HFFc6 (cell line): ENCODE results near the gene RPRD1A. TPM values are rescaled to one million over a fixed set of nuclear protein-coding genes. Genes with fewer than 3 reads are reported as not detected.
"Not testable (repeated sequence)": the region's sequence is repeated elsewhere in the genome, so short reads cannot be mapped to it uniquely, and the experiment has no call there.

ENCODE experiments used
- DNase-seq: peaks from one replicate; pipeline ENCODE4 v3.0.0-alpha.2; 2018
- H3K27ac Mint-ChIP-seq: 2 replicates; pipeline ENCODE4 v1.8.0; 2020; ENCODE audit warnings: mild to moderate bottlenecking, mixed read lengths
- H3K27me3 Mint-ChIP-seq: 2 replicates; pipeline ENCODE4 v1.8.0; 2021; ENCODE audit warnings: mild to moderate bottlenecking, moderate library complexity, mixed read lengths; ENCODE audit not compliant: insufficient read depth
- H3K36me3 Mint-ChIP-seq: 2 replicates; pipeline ENCODE4 v1.8.0; 2021; ENCODE audit warnings: low read depth, mixed read lengths
- H3K4me1 Mint-ChIP-seq: 2 replicates; pipeline ENCODE4 v1.8.0; 2020; ENCODE audit warnings: low read depth, mixed read lengths
- H3K4me3 Mint-ChIP-seq: 2 replicates; pipeline ENCODE4 v1.8.0; 2020; ENCODE audit warnings: mild to moderate bottlenecking, moderate library complexity, mixed read lengths
- H3K9me3 Mint-ChIP-seq: 2 replicates; pipeline ENCODE4 v1.8.0; 2020; ENCODE audit warnings: mild to moderate bottlenecking, mixed read lengths
- total RNA-seq, 6 experiments: library from RNA; stranded (reverse); fragmentation: NEBNext Ultra II Directional; extraction: Animal tissue kit (Norgen Biotek cat#: 25700); gene quantifications; 2 replicates in 1 of 6; 3 replicates in 5 of 6; pipeline ENCODE4 v1.2.3, GENCODE V29; 2021
- TF ChIP-seq, protein P1 (sequence below): fragments of 200-600 bp; sonication (generic); IDR thresholded peaks from 2 replicates; pipeline ENCODE4 v1.5.0; 2021; ENCODE audit warnings: antibody characterized with exemption, mild to moderate bottlenecking

The RPRD1A gene
- total RNA-seq, 6 experiments from 2014 or later = 44.6 to 55.1 (median 46.1) TPM

DNA sequence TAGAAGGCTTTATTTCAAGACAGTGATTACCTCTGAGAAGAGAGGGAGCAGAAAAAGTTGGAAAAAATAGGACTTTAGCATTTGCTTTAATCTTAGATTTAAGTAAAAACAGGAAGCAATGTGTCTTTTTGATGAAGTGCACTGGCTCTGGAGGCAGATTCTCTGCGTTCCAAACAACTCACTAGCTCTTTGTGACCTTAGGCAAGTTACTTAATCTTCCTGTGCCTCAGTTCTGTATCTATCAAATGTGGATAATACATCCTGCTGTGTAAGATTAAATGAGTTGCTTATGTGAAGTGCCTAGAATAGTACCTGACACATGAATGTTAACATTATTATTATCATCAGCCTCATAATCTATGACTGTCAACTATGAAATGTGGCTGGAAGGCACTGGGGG, 42.3 kb downstream of the RPRD1A start:
- DNase-seq = peak; percentile 7
- H3K36me3 Mint-ChIP-seq = peaks cover 22% of the 10 kb centered on the region

DNA sequence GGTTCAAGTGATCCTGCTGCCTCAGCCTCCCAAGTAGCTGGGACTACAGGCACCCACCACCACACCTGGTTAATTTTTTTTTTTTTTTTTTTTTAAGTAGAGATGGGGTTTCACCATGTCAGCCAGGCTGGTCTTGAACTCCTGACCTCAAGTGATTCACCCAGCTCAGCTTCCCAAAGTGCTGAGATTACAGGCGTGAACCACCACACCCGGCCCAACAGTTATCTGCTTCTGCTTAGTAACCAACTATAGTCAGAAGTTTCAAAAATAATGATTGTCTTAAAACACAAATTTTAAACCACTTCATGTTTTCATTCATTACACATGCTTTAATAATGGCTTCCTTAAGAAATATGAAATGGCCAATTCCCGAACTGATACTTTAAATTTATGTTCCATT, 43.1 kb downstream of the RPRD1A start:
- H3K9me3 Mint-ChIP-seq, DNase-seq, H3K27me3 Mint-ChIP-seq, H3K4me3 Mint-ChIP-seq: not testable (repeated sequence)
- peaks cover 22% of the 10 kb centered on the region for H3K36me3 Mint-ChIP-seq
- H3K4me1 Mint-ChIP-seq = peaks cover 38% of the 10 kb centered on the region
- peak overlapping the region; percentile 55 for H3K27ac Mint-ChIP-seq

More for the DNA sequence above, 42.3 kb downstream of the RPRD1A start:
- no peaks in the 10 kb centered on the region for H3K9me3 Mint-ChIP-seq
- TF ChIP-seq, protein P1, sequence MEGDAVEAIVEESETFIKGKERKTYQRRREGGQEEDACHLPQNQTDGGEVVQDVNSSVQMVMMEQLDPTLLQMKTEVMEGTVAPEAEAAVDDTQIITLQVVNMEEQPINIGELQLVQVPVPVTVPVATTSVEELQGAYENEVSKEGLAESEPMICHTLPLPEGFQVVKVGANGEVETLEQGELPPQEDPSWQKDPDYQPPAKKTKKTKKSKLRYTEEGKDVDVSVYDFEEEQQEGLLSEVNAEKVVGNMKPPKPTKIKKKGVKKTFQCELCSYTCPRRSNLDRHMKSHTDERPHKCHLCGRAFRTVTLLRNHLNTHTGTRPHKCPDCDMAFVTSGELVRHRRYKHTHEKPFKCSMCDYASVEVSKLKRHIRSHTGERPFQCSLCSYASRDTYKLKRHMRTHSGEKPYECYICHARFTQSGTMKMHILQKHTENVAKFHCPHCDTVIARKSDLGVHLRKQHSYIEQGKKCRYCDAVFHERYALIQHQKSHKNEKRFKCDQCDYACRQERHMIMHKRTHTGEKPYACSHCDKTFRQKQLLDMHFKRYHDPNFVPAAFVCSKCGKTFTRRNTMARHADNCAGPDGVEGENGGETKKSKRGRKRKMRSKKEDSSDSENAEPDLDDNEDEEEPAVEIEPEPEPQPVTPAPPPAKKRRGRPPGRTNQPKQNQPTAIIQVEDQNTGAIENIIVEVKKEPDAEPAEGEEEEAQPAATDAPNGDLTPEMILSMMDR = no peak
- H3K27me3 Mint-ChIP-seq = no peaks in the 10 kb centered on the region
- no peak overlapping the region; the same call in 1 of the 2 replicates for H3K4me3 Mint-ChIP-seq
- peak overlapping the region; percentile 64 for H3K27ac Mint-ChIP-seq
- H3K4me1 Mint-ChIP-seq = peaks cover 38% of the 10 kb centered on the region

DNA sequence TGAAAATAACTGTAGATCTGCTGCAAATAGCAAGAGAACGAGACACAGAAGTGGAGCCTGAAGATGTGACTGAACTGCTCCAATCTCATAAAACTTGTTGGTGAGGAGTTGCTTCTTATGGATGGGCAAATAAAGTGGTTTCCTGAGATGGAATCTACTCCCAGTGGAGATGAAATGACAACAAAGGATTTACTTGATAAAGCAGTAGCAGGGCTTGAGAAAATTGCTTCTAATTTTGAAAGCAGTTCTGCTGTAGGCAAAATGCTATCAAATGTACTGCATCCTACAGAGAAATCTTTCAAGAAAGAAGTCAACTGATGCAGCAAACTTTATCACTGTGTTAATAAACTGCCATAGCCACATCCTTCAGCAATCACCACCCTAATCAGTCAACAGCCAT, 44.0 kb downstream of the RPRD1A start:
- no peak for DNase-seq
- Mint-ChIP-seq H3K4me1 (peaks cover 33% of the 10 kb centered on the region), H3K4me3 (no peak overlapping the region), H3K9me3 (no peaks in the 10 kb centered on the region), H3K36me3 (peaks cover 22% of the 10 kb centered on the region), H3K27ac (peak overlapping the region; percentile 34; the same call in 1 of the 2 replicates), H3K27me3 (no peaks in the 10 kb centered on the region; the same call in 1 of the 2 replicates)
- TF ChIP-seq, protein P1 = no peak

DNA sequence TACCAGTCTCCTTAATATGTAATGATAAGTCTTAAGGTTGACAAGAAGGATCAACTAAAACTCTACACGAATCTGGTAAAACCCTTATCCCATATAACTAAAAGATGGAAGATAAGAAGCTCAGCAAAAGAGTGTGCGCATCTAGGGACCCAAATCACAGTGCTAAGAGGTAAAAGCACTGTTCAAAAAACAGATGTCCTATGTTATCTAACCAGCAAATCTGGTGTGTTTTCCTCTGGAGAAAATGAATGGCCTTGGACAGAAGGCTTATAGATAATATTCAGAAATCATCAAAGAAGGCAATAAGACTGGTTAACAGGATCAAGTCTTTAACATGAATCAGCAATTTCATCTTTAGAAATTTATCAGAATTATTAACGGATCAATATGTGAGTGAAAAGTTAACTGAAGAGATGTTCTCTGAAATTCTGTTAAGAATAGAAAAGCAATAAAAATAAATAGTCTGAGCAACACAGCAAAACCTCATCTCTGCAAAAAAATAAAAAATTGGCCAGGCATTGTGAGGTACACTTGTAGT, 47.1 kb downstream of the RPRD1A start:
- no peak overlapping the region for H3K27ac Mint-ChIP-seq
- H3K4me1 Mint-ChIP-seq = peaks cover 31% of the 10 kb centered on the region
- H3K27me3 Mint-ChIP-seq = no peaks in the 10 kb centered on the region; the same call in 1 of the 2 replicates
- TF ChIP-seq, protein P1 = no peak
- peaks cover 9% of the 10 kb centered on the region for H3K36me3 Mint-ChIP-seq
- no peaks in the 10 kb centered on the region for H3K9me3 Mint-ChIP-seq
- no peak overlapping the region for H3K4me3 Mint-ChIP-seq
- DNase-seq = no peak

DNA sequence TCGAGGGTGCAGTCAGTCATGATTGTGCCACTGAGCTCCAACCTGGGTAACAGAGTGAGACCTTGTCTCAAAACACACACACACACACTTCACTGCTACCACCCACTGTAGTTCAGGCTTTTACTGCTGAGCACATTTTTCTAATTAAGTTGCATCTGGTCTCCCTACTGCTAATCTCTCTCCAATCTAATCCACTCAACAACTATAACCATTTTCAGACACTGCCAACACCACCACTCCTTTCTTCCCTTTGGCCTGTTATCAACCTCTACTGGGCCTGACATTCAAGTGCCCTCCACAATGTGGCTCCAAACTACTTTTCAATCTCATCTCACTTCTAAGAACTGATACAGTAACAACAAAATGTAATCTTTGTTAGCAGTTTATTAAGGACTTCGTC, 50.1 kb downstream of the RPRD1A start:
- Mint-ChIP-seq H3K27ac (peak overlapping the region; percentile 20; the same call in 1 of the 2 replicates), H3K4me1 (peaks cover 16% of the 10 kb centered on the region), H3K36me3 (no peaks in the 10 kb centered on the region), H3K4me3 (no peak overlapping the region), H3K27me3 (no peaks in the 10 kb centered on the region; the same call in 1 of the 2 replicates), H3K9me3 (no peaks in the 10 kb centered on the region)
- no peak for DNase-seq
- TF ChIP-seq, protein P1 = no peak

DNA sequence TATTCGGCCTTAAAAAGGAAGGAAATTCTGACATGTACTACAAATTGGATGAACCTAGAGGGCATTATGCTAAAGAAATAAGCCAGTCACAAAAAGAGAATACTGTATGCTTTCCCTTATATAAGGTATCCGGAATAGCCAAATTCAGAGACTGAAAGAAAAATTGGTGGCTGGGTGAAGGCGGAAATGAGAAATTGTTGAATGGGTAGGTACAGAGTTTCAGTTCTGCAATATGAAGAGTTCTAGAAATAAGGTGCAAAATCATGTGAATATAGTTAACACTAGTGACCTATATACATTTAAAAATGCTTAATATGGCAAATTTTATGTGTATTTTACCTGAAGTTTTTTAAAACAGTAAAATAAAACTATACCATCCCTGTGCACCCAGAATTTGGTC, 51.7 kb downstream of the RPRD1A start:
- H3K9me3 Mint-ChIP-seq = no peaks in the 10 kb centered on the region
- H3K27me3 Mint-ChIP-seq = no peaks in the 10 kb centered on the region; the same call in 1 of the 2 replicates
- no peaks in the 10 kb centered on the region for H3K36me3 Mint-ChIP-seq
- peaks cover 16% of the 10 kb centered on the region for H3K4me1 Mint-ChIP-seq
- no peak overlapping the region for H3K27ac Mint-ChIP-seq
- no peak overlapping the region for H3K4me3 Mint-ChIP-seq
- no peak for DNase-seq
- TF ChIP-seq, protein P1 = no peak
